OCI-LY1 (cell line): ENCODE data around the gene RBP3.

Experiments used
- EZH2 ChIP-seq: fragments of 200-600 bp; sonication (generic), shearing (Covaris generic); IDR thresholded peaks from 2 replicates; pipeline ENCODE4 v1.8.0; 2017; ENCODE audit warnings: borderline replicate concordance, mixed run types, mild to moderate bottlenecking, antibody characterized with exemption, low read length, moderate library complexity, mixed read lengths
- TF ChIP-seq, protein P1 (sequence below): fragments of 200-600 bp; sonication (generic), shearing (Covaris generic); IDR thresholded peaks from 2 replicates; pipeline ENCODE4 v1.5.1; 2017; ENCODE audit warnings: mild to moderate bottlenecking, antibody characterized with exemption, low read length, moderate library complexity, mixed read lengths

DNA sequence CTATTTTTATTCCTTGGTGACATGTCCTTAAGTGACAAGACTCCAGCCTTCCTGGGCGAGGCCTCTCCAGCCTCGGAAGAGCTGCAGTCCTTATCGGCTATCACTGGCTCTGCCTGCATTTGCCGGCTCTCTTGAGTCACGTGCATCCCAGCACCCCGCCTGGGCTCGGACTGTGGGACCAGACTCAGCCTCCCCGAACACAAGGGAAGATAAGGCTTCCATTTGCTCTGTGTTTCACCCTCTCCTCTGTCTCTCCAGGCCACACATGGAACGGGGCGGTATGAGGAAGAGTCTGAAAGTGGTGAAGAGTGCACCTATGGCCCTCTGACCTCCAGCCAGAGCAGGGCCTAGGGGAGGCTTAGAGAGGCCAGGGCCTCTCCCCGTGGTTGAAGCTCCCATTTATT, 21.2 kb upstream of the RBP3 start:
- TF ChIP-seq, protein P1, sequence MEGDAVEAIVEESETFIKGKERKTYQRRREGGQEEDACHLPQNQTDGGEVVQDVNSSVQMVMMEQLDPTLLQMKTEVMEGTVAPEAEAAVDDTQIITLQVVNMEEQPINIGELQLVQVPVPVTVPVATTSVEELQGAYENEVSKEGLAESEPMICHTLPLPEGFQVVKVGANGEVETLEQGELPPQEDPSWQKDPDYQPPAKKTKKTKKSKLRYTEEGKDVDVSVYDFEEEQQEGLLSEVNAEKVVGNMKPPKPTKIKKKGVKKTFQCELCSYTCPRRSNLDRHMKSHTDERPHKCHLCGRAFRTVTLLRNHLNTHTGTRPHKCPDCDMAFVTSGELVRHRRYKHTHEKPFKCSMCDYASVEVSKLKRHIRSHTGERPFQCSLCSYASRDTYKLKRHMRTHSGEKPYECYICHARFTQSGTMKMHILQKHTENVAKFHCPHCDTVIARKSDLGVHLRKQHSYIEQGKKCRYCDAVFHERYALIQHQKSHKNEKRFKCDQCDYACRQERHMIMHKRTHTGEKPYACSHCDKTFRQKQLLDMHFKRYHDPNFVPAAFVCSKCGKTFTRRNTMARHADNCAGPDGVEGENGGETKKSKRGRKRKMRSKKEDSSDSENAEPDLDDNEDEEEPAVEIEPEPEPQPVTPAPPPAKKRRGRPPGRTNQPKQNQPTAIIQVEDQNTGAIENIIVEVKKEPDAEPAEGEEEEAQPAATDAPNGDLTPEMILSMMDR, result no peak
- no peak for TF ChIP-seq EZH2
